CD4-positive, alpha-beta T cell treated with Interleukin-4 for 4 hours (primary cell): ENCODE data around the gene ABCC4.

Source experiments
- DNase-seq: peaks from one replicate; pipeline ENCODE4 v3.0.0-alpha.2; 2020

ABCC4 gene

GRCh38 chr13:95153647-95154412, 147.4 kb downstream of the ABCC4 start:
- no peak for DNase-seq

- no peak for DNase-seq
Measured at GRCh38 chr13:95151942-95152587, 149.2 kb downstream of the ABCC4 start.

GRCh38 chr13:95150555-95150954, 150.7 kb downstream of the ABCC4 start:
- no peak for DNase-seq

GRCh38 chr13:95146486-95146885, 154.8 kb downstream of the ABCC4 start:
- DNase-seq, result no peak

GRCh38 chr13:95145587-95145986, 155.7 kb downstream of the ABCC4 start:
- DNase-seq, result no peak

- no peak for DNase-seq
Measured at GRCh38 chr13:95140502-95140901, 160.7 kb downstream of the ABCC4 start.

GRCh38 chr13:95138876-95139585, 162.2 kb downstream of the ABCC4 start:
- DNase-seq, result no peak

- DNase-seq, result no peak
Measured at GRCh38 chr13:95137096-95137495, 164.2 kb downstream of the ABCC4 start.

- no peak for DNase-seq
Measured at GRCh38 chr13:95136638-95137037, 164.6 kb downstream of the ABCC4 start.

GRCh38 chr13:95133498-95133897, 167.8 kb downstream of the ABCC4 start:
- DNase-seq, result no peak

- no peak for DNase-seq
Measured at GRCh38 chr13:95129004-95129403, 172.2 kb downstream of the ABCC4 start.

GRCh38 chr13:95128045-95128643, 173.1 kb downstream of the ABCC4 start:
- no peak for DNase-seq

GRCh38 chr13:95124959-95125358, 176.3 kb downstream of the ABCC4 start:
- DNase-seq, result no peak

GRCh38 chr13:95123726-95124125, 177.5 kb downstream of the ABCC4 start:
- DNase-seq, result no peak

GRCh38 chr13:95122063-95122462, 179.2 kb downstream of the ABCC4 start:
- DNase-seq, result no peak

- no peak for DNase-seq
Measured at GRCh38 chr13:95121516-95121915, 179.7 kb downstream of the ABCC4 start.

- DNase-seq, result no peak
Measured at GRCh38 chr13:95120650-95121049, 180.6 kb downstream of the ABCC4 start.

- DNase-seq, result no peak
Measured at GRCh38 chr13:95118541-95119324, 182.5 kb downstream of the ABCC4 start.

GRCh38 chr13:95117092-95117491, 184.2 kb downstream of the ABCC4 start:
- no peak for DNase-seq

- no peak for DNase-seq
Measured at GRCh38 chr13:95115525-95115924, 185.7 kb downstream of the ABCC4 start.

- DNase-seq, result no peak
Measured at GRCh38 chr13:95113601-95114000, 187.7 kb downstream of the ABCC4 start.

GRCh38 chr13:95112883-95113282, 188.4 kb downstream of the ABCC4 start:
- no peak for DNase-seq

GRCh38 chr13:95111608-95112007, 189.6 kb downstream of the ABCC4 start:
- DNase-seq, result no peak
